Chondrocyte (in vitro differentiated cells): ENCODE results near the gene UBR4. TPM values are rescaled to one million over a fixed set of nuclear protein-coding genes. Genes with fewer than 3 reads are reported as not detected.

Experiments
- DNase-seq: peaks from one replicate; pipeline ENCODE4 v3.0.0; 2021; ENCODE audit warnings: mixed read lengths, low spot score
- H3K27ac Mint-ChIP-seq: one replicate; pipeline ENCODE4 v1.8.0; 2021; ENCODE audit warnings: mild to moderate bottlenecking, moderate library complexity, mixed read lengths; ENCODE audit not compliant: unreplicated experiment
- H3K27me3 Mint-ChIP-seq: 2 replicates; pipeline ENCODE4 v1.8.0; 2021; ENCODE audit warnings: low read depth, mixed read lengths
- H3K36me3 Mint-ChIP-seq: 2 replicates; pipeline ENCODE4 v1.8.0; 2021; ENCODE audit warnings: low read depth, mixed read lengths
- H3K4me1 Mint-ChIP-seq: 2 replicates; pipeline ENCODE4 v1.8.0; 2021; ENCODE audit warnings: low read depth, mild to moderate bottlenecking, mixed read lengths
- H3K4me3 Mint-ChIP-seq: one replicate; pipeline ENCODE4 v1.8.0; 2021; ENCODE audit warnings: mild to moderate bottlenecking, moderate library complexity, mixed read lengths; ENCODE audit not compliant: unreplicated experiment
- H3K9me3 Mint-ChIP-seq: 2 replicates; pipeline ENCODE4 v1.8.0; 2021; ENCODE audit warnings: low read depth, mixed read lengths
- total RNA-seq: library from RNA; stranded (reverse); gene quantifications from 3 replicates; pipeline ENCODE4 v1.2.1, GENCODE V29; 2021
- TF ChIP-seq, protein P1 (sequence below): fragments of 200-600 bp; sonication (generic); IDR thresholded peaks from 2 replicates; pipeline ENCODE4 v1.5.0; 2021; ENCODE audit warnings: antibody characterized with exemption, mild to moderate bottlenecking, moderate library complexity

UBR4 gene
- total RNA-seq, 1 donor from 2014 or later: 144 TPM

DNA sequence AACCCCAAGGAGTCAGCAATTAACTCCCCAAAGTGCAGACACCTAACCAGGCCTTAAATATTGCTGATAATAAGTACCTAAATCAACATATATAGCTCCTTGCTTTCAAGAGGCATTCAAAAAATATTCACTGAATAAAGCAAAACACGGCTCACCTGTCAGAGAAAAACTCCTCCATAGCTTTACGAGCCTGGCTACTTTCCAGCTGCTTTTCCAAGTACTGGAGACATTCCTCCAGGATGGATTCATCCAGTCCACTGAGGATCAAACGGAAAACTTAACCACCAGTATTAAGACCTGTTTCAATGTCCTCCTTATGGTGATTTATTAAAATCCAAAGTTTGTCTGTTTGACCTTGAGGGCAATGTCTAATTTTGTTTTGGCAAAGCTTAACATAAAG, 44.6 kb downstream of the UBR4 start:
- Mint-ChIP-seq H3K4me1 (peaks cover 57% of the 10 kb centered on the region), H3K27me3 (no peaks in the 10 kb centered on the region), H3K27ac (peak overlapping the region; percentile 77), H3K36me3 (peaks cover 63% of the 10 kb centered on the region), H3K9me3 (no peaks in the 10 kb centered on the region), H3K4me3 (no peak overlapping the region)
- DNase-seq: no peak
- TF ChIP-seq, protein P1, sequence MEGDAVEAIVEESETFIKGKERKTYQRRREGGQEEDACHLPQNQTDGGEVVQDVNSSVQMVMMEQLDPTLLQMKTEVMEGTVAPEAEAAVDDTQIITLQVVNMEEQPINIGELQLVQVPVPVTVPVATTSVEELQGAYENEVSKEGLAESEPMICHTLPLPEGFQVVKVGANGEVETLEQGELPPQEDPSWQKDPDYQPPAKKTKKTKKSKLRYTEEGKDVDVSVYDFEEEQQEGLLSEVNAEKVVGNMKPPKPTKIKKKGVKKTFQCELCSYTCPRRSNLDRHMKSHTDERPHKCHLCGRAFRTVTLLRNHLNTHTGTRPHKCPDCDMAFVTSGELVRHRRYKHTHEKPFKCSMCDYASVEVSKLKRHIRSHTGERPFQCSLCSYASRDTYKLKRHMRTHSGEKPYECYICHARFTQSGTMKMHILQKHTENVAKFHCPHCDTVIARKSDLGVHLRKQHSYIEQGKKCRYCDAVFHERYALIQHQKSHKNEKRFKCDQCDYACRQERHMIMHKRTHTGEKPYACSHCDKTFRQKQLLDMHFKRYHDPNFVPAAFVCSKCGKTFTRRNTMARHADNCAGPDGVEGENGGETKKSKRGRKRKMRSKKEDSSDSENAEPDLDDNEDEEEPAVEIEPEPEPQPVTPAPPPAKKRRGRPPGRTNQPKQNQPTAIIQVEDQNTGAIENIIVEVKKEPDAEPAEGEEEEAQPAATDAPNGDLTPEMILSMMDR: no peak

DNA sequence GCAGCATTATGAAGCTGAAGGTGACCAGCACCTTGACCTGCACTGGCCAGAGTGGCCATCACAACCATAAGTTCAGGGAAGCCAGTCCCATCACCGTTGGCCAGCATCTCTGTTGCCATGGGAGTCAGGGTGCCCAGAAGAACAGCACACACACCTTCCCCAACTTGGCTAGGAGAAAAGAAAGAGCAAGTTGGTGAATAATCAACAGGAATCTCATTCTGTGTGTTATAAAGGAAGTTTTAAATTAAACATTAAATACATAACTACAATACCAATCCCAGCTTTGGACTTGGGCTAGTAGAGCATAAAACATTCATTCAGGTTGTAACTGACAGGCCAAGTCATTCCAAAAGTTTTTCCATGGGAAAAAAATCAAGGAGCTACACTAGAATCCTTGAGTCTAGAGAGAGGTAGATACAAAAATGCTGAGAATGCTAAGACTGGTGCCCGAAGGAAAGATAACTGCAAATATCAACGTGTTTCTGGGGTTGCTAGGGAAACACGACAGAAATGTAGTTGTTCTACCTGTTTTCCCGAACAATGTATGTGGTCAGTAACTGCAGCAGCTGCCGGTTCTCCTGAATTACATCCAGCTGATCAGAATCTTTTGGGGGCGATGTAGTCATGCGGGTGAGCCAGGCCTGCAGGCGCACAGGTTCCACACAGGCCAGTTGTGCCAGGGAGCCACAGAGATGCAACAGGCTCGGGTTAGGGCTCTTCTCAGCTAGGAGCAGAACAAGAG, 45.6 kb downstream of the UBR4 start:
- TF ChIP-seq, protein P1: no peak
- Mint-ChIP-seq H3K36me3 (peaks cover 66% of the 10 kb centered on the region), H3K27me3 (no peaks in the 10 kb centered on the region), H3K4me3 (no peak overlapping the region), H3K9me3 (no peaks in the 10 kb centered on the region), H3K4me1 (peaks cover 46% of the 10 kb centered on the region), H3K27ac (peak overlapping the region; percentile 77)
- no peak for DNase-seq

DNA sequence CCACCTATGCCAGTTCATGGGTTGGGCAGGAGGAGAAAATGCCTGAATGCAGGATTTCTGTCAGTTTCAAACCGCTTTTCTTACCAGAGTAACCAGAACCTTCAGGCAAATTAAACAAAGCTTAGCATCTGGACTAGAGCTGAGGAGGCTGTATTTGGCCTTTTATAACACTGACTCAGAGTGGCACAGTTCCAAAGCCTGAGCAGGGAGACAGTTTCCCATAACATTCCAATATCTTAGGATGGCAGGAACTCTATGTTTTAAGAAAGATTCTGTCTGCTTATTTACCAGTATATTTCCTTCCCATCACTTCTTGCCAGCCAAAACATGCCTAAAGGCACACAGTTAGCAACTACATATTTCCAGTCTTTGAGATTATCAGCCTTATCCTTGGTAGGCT, 46.8 kb downstream of the UBR4 start:
- no peak for DNase-seq
- TF ChIP-seq, protein P1: no peak
- Mint-ChIP-seq H3K27me3 (no peaks in the 10 kb centered on the region), H3K9me3 (no peaks in the 10 kb centered on the region), H3K27ac (peak overlapping the region; percentile 77), H3K4me1 (peaks cover 43% of the 10 kb centered on the region), H3K4me3 (no peak overlapping the region), H3K36me3 (peaks cover 66% of the 10 kb centered on the region)

DNA sequence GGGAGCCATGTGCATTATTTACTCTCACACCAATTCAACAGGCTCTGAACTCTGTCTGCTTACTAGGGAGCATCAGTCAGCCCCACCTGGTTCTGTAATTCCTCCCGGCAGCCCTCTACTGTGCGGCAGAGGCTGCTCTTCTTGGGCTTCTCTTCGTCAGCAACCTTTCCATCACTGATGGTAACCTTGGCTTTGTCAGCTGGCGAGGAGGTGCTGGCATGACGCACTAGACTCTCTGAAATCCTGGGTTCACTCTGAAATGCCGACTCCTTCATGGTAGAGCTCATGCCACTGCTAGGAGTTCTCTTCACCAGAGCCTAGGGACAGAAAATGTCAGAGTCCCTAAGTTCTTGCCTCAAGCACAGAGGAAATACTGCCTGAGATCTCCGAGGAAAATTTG, 49.2 kb downstream of the UBR4 start:
- Mint-ChIP-seq H3K9me3 (no peaks in the 10 kb centered on the region), H3K27me3 (no peaks in the 10 kb centered on the region), H3K4me1 (peaks cover 41% of the 10 kb centered on the region), H3K36me3 (peaks cover 62% of the 10 kb centered on the region), H3K4me3 (no peak overlapping the region), H3K27ac (no peak overlapping the region)
- TF ChIP-seq, protein P1: no peak
- DNase-seq: no peak

DNA sequence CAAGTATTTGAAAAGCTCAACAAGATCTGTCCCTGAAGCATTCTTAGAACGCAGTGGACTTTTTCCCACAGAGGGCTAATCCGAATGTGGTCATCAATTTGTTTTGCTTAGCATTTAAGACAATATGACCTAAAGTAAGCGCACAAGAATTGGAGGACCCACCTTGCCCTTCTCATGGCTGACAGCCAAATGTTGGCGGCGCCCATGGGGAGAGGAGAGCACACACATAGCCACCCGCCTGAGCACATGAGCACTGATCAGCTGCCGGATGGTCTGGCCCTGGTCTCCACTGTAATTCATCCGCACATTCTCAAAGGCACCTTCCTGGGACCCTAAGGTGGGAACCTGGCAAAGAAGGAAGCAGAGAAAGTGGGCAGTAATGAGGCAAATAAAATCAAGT, 52.4 kb downstream of the UBR4 start:
- H3K4me3 Mint-ChIP-seq: no peak overlapping the region
- H3K27ac Mint-ChIP-seq: no peak overlapping the region
- H3K9me3 Mint-ChIP-seq: no peaks in the 10 kb centered on the region
- peaks cover 9% of the 10 kb centered on the region for H3K4me1 Mint-ChIP-seq
- TF ChIP-seq, protein P1: no peak
- H3K27me3 Mint-ChIP-seq: no peaks in the 10 kb centered on the region
- H3K36me3 Mint-ChIP-seq: peaks cover 75% of the 10 kb centered on the region
- DNase-seq: no peak
